22Rv1 (cell line): Measurements from ENCODE around the gene AACS.

Source experiments
- CTCF ChIP-seq: fragments of 450-650 bp; IDR thresholded peaks from 2 replicates; pipeline ENCODE4 v1.5.1; 2017; ENCODE audit warnings: mild to moderate bottlenecking
- ZFX ChIP-seq: fragments of 450-650 bp; IDR thresholded peaks from 2 replicates; pipeline ENCODE4 v1.6.1; 2017; ENCODE audit warnings: antibody characterized with exemption, borderline replicate concordance

- no peak for TF ChIP-seq CTCF
- no peak for TF ChIP-seq ZFX
Measured at GRCh38 chr12:125160281-125160955, 95.2 kb downstream of the AACS start.
